SK-N-MC (cell line): ENCODE measurements around the gene HOXB5.

Experiments
- EZH2 ChIP-seq: fragments of 200-600 bp; sonication (generic); IDR thresholded peaks from one replicate; pipeline ENCODE4 v1.6.1; 2017; ENCODE audit warnings: antibody characterized with exemption
- POLR2AphosphoS5 ChIP-seq: IDR thresholded peaks from 2 replicates; pipeline ENCODE4 v1.6.1; 2012; ENCODE audit warnings: mild to moderate bottlenecking, low read depth, low read length, borderline replicate concordance

DNA sequence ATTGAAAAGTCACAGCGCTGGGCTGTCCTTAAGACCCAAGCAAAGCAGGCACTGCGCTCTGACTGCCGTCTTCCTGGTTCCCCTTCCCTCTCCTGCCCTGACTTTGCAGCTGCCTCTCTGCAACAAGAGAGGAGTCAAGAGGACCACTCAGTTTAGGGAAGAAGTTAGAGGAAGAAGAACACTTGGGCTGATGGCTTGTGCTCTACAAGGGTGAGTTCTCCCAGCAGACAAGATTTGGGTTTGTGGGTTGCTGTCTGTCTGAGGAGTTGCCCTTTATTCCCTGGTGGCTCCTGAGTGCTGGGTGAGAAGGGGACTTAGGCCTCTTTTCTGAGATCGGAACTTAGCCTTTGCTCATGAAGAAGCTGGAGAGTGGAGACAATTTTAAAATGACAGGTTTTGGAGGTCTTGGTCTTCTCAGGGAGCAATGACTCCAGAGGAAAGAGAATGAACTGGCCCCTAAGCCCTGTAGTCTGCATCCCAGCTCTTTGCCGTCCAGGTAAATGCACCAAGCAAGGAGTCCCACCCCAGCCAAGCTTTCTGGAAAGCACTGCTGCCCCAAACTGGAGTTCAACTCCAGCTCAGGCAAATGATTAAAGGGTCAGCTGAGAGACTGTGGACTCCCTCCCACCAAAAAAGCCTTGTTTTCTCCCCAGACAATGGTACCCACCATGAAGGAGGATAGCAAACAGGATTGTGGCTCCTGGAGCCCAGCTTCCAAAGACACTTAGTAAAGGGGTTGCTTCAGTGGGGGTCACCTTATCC, 35.3 kb upstream of the HOXB5 start:
- TF ChIP-seq EZH2 (no peak), POLR2AphosphoS5 (no peak)
